ENCODE results near the gene FERMT2.

The FERMT2 gene

GRCh38 chr14:52861403-52861802 lies 89.4 kb downstream of the FERMT2 start:
- DNase-seq: no peak

DNA sequence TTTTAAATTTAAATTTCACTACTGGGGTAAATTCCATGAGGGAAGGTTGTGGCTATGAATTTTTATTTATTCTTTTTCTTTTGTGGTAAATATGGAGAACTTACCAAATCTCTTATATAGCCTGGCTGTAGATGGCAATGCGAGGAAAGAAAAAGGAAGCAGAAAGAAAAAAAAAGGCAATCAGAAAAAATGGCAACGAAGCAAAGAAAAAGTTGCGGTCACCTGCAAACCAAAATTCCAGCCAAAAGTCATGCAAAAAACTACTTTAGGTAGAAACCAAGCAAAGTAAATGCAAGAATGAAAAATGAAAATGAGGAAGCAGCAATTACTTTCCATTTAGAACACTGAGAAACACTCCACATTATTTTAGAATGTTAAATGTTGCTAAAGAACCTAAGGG lies 89.9 kb downstream of the FERMT2 start:
- DNase-seq: no peak

- DNase-seq: no peak
Observed at GRCh38 chr14:52860209-52860608, 90.6 kb downstream of the FERMT2 start.

DNA sequence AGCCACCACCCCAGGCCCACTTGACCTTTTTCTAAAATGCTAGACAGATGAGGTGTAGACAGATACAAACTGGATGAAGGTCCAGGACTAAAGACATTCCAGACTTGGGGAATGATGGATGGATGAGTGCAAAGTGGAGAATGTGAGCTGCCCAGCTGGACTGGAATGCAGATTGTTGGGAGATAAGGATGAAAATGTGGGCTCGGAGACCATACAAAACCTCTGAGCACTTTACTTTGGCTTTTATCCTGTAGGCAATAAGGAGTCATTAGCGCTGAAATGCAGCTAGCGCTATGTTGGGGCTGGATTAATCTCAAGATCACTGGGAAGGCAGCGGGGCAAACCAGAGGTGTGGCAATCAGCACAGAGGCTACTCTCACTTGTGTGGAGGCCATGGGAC lies 94.7 kb downstream of the FERMT2 start:
- no peak for DNase-seq

DNA sequence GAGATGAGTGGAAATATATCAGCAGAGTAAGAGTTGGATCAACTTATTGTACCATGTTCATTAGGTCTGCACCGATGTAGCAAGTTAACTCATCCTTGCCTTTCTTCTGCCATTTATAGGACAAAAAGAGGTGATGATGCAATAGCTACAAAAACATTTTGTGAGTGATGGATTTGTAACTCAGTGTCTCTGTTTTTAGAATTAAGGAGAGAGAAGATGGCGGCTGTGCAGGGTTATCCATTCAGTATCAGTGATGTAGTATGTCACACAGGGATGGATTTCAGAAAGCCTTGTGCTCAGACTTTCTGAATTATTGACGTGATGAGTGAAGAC lies 97.4 kb downstream of the FERMT2 start:
- DNase-seq: no peak

DNA sequence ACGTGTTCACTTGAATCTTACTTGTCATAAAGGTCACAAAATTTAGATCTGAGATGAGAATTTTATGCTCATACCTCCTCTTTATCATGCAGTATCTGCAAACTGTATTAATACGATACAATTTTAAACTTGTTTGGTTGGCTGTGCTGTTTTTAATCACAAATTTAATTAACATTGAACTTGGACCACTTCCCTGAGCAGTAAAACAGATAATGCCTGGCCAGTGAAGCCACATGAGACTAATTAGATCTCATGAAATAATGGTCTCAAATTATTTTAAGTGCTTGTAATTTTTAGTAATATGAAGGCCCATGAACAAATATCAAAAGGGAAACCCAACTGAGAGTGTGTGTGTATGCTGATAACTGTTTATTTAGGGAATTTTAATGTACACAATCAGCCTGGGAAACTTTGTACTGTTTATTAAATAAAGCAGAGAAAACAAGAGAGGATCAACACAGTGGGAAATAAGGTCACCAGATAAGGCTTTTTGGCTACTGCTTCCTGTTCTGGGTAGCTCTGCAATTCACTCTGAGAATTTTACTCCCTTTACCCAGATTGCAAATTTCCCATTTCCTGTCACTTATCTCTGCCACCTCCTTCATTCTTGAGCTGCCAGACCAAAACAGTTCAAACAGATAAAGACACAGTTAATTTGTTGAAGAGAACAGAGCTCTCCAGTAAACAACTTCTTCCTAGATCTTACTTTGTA lies 97.9 kb downstream of the FERMT2 start:
- DNase-seq: no peak

DNA sequence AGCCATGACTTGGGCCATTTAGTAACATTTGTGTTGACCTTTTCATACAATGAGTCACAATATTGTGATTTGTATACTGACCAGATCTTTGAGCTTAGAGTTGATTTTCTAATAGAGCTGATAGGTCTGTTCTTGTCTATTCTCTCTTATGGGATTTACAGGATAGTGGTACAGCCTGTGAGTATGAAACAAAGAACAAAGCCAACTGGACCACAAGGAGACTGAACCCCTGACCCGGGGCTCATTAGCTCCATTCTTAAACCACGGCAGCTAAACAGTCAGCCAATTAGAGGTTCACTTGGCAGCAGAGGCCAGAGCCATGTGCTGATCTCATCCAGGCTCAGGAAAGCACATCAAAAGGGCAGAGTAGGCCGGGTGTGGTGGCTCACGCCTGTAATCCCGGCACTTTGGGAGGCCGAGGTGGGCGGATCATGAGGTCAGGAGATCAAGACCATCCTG lies 100.4 kb downstream of the FERMT2 start:
- DNase-seq: no peak

GRCh38 chr14:52848626-52849025 lies 102.2 kb downstream of the FERMT2 start:
- DNase-seq: no peak

DNA sequence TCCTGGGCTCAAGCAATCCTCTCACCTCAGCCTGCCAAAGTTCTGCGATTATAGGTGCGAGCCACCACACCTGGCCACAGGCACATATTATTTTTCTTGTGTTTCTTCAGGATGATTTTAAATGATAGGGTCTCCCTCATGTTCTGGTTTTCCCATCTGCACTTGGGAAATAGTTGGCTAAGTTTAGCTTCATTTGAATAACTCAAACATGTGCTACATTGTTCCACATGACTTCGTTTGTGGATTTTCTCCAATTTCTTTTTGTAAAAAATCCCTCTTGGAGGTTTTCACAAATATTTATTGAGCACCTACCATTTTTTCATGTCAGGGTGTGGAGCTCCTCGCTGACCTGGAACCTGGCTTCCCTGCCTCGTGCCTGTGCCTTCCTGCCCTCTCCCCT lies 104.3 kb downstream of the FERMT2 start:
- DNase-seq: no peak

GRCh38 chr14:52845081-52845480 lies 105.8 kb downstream of the FERMT2 start:
- no peak for DNase-seq

DNA sequence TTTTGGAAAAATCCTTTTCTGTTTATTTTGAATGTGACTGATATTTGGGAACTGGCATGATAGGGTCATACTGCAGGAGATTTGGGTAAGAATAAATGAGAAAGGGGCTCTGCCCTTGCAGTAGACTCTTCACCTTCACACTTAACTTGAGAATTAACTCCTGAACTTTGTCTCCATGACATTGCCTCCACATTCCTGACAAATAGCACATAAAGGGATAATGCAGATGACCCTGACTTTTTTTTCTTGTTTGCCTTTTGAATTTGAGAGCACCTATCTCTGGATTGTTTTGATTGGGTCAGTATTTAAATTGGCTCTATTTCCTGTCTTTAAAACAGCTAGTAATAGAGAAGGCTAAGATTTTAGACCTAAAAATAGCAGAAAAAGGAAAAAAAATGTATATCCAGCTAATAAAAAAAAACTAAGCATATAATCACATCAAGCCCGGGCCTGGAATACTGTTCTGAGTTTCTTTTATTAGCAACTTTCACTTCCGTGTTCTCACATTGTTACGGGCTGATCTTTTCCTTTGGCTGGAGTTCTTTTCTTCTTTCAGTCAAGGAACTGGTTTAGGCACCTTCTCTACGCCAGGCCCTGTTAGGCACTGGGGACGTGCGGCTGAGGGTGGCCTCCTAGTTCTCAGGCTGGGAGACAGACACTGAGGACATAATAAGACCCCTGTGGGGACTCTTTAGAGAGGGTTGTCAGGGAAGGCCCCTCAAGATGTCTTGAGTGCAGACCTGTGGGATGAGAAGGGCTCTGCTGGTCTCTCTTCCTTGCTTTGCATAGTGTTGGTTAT lies 106.4 kb downstream of the FERMT2 start:
- DNase-seq: no peak

GRCh38 chr14:52840877-52841276 lies 110.0 kb downstream of the FERMT2 start:
- no peak for DNase-seq

DNA sequence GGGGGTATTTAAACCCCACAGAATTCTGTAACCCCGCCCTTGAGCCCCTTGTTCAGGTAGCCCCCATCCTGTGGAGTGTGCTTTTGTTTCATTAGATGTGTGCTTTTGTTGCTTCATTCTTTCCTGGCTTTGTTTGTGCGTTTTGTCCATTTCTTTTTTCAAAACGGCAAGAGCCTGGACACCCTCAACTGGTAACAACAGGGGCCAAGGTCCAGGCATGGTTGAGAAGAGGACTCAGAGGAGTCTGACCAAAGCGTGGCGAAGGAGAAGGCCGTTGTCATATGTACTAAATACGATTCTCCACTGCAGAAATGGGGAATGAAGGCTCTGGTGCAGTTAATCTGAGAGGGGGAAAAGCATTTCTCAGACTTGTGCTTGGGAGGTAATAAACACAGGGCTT lies 113.4 kb downstream of the FERMT2 start:
- DNase-seq: no peak

DNA sequence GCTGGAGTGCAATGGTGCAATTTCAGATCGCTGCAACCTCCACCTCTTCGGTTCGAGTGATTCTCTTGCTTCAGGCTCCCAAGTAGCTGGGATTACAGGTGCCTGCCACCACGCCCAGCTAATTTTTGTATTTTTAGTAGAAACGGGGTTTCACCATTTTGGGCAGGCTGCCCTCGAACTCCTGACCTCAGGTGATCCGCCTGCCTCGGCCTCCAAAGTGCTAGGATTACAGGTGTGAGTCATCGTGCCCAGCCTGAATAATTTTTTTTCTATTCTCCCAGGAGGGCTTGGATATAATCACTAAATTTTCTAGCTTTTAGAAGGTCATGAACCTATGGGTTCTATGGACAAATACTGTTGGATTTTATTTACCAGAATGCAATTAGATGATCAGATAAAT lies 114.8 kb downstream of the FERMT2 start:
- no peak for DNase-seq

GRCh38 chr14:52835122-52835903 lies 115.5 kb downstream of the FERMT2 start:
- no peak for DNase-seq

DNA sequence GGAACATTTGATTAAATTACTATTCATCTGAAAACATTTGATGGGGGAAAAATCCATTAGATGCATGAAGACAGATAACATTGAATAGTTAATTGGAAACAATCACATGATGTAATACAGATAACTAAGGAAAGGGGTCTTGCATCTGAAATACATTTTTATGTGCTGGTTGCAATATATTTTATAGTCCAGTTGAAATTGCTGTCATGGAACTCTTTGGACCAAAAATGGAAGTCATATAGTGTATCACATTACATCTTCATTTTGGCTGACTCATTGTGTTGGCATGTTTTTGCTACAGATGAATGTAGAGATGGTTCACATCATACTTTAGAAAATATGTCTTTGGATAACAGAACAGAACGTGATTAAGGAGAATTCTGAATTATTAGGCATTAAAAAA lies 116.4 kb downstream of the FERMT2 start:
- DNase-seq: no peak

GRCh38 chr14:52833891-52834290 lies 117.0 kb downstream of the FERMT2 start:
- no peak for DNase-seq

- no peak for DNase-seq
Observed at GRCh38 chr14:52829527-52830185, 121.2 kb downstream of the FERMT2 start.

DNA sequence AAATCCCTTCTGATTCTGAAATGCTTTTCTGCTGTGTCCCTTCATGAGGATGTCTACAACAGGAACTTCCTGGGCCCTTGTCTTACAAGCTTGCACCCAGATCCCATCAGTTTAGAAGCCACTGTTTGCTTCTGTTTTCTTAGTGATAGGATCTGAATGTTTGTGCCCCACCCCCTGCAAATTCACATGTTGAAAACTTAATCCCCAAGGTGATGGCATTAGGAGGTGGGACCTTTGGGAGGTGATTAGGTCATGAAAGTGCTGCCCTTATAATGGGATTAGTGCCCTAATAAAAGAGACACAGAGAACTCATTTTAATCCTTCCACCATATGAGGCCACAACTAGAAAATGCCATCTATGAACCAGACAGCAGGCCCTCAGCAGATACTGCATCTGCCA lies 123.4 kb downstream of the FERMT2 start:
- no peak for DNase-seq

DNA sequence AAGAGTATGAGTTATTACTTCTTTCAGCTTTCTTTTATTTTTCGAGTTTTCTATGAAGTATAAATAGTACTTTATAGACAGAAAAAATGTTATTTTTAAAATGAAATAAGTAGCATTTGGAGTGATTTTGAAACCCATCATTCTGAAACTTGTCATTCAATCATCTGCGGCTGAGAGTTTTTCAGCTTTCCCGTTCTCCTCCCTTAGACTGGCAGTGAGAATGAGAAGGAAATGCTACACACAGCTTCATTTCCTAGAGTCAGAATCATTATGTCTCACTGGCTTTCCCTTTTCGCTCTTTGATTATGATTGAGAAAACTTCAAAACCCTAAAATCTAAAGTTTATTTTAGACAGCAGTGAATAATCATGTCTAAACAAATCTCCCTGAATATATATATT lies 125.8 kb downstream of the FERMT2 start:
- DNase-seq: no peak

DNA sequence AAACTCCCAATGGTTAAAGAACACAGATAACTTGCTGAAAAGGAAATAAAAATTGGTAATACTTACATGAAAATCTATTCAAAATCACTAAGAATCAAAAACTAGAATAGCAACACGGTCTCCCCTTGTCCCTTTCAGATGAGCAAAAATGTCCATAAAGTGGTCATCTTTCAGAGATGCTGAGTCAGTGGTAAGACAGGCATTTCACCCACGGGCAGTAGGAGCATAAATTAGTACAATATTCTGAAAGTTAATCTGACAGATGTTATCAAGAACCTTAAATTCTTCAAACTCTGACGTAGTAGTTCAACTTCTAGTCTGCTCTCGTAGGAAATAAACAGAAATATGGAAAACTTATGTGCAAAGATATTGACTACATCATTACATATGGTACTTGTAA lies 126.4 kb downstream of the FERMT2 start:
- DNase-seq: no peak

- no peak for DNase-seq
Observed at GRCh38 chr14:52821805-52822250, 129.0 kb downstream of the FERMT2 start.

- no peak for DNase-seq
Observed at GRCh38 chr14:52808101-52808500, 142.7 kb downstream of the FERMT2 start.

Measured in activated gamma-delta T cell treated with Interleukin-2 at 50 U/mL for 16 hours (primary cell).